ENCODE measurements around the gene GCH1. TPM values are rescaled to one million over a fixed set of nuclear protein-coding genes. Genes with fewer than 3 reads are reported as not detected.

The GCH1 gene
- total RNA-seq, 4 donors from 2014 or later = 9.4 to 27.9 (median 18.7) TPM

- DNase-seq (ENCODE audit: low spot score) (no peak), ATAC-seq (ENCODE audit: low FRiP score) (no peak)
- TF ChIP-seq CTCF (IDR thresholded peaks at IDR 0.05) = no peak
Measured at GRCh38 chr14:54935958-54936357, 33.3 kb upstream of the GCH1 start.

GRCh38 chr14:54935100-54935499 lies 32.5 kb upstream of the GCH1 start:
- no peak for TF ChIP-seq CTCF (IDR thresholded peaks at IDR 0.05)
- ATAC-seq (ENCODE audit: low FRiP score) = no peak
- no peak for DNase-seq (ENCODE audit: low spot score)

- no peak for TF ChIP-seq CTCF (IDR thresholded peaks at IDR 0.05)
- DNase-seq (ENCODE audit: low spot score) (no peak), ATAC-seq (ENCODE audit: low FRiP score) (no peak)
Measured at GRCh38 chr14:54933006-54933405, 30.4 kb upstream of the GCH1 start.

- ATAC-seq (ENCODE audit: low FRiP score) (no peak), DNase-seq (ENCODE audit: low spot score) (no peak)
- TF ChIP-seq CTCF (IDR thresholded peaks at IDR 0.05) = no peak
Measured at GRCh38 chr14:54931598-54932340, 29.1 kb upstream of the GCH1 start.

GRCh38 chr14:54931101-54931500 lies 28.5 kb upstream of the GCH1 start:
- DNase-seq (ENCODE audit: low spot score) (no peak), ATAC-seq (ENCODE audit: low FRiP score) (no peak)
- no peak for TF ChIP-seq CTCF (IDR thresholded peaks at IDR 0.05)

- no peak for TF ChIP-seq CTCF (IDR thresholded peaks at IDR 0.05)
- DNase-seq (ENCODE audit: low spot score) = no peak
- no peak for ATAC-seq (ENCODE audit: low FRiP score)
Measured at GRCh38 chr14:54929556-54929955, 26.9 kb upstream of the GCH1 start.

GRCh38 chr14:54928216-54928615 lies 25.6 kb upstream of the GCH1 start:
- no peak for TF ChIP-seq CTCF (IDR thresholded peaks at IDR 0.05)
- no peak for DNase-seq (ENCODE audit: low spot score)
- no peak for ATAC-seq (ENCODE audit: low FRiP score)

All from omental fat pad (tissue), 4 donors.